Hematopoietic multipotent progenitor cell treated with erythropoietin and hydrocortisone succinate and interleukin-3 and kit ligand, for 17 days (in vitro differentiated cells): ENCODE data around the gene OAT.
"Not testable (repeated sequence)": the region's sequence is repeated elsewhere in the genome, so short reads cannot be mapped to it uniquely, and the experiment has no call there.

Experiments
- DNase-seq: peaks from one replicate; pipeline ENCODE4 v3.0.0-alpha.2; 2015; ENCODE audit warnings: low spot score

The OAT gene

GRCh38 chr10:124378881-124379471 lies 39.7 kb downstream of the OAT start:
- no peak for DNase-seq

GRCh38 chr10:124378271-124378670 lies 40.5 kb downstream of the OAT start:
- DNase-seq: no peak

GRCh38 chr10:124377101-124377500 lies 41.6 kb downstream of the OAT start:
- no peak for DNase-seq

GRCh38 chr10:124376411-124376810 lies 42.3 kb downstream of the OAT start:
- DNase-seq: no peak

GRCh38 chr10:124375691-124376090 lies 43.0 kb downstream of the OAT start:
- no peak for DNase-seq

GRCh38 chr10:124375353-124375614 lies 43.4 kb downstream of the OAT start:
- no peak for DNase-seq

- DNase-seq: no peak
Observed at GRCh38 chr10:124374535-124375352, 44.0 kb downstream of the OAT start.

GRCh38 chr10:124372899-124373298 lies 45.8 kb downstream of the OAT start:
- no peak for DNase-seq

- DNase-seq: no peak
Observed at GRCh38 chr10:124370426-124370825, 48.3 kb downstream of the OAT start.

GRCh38 chr10:124369986-124370385 lies 48.7 kb downstream of the OAT start:
- DNase-seq: no peak

GRCh38 chr10:124369533-124369932 lies 49.2 kb downstream of the OAT start:
- not testable (repeated sequence) for DNase-seq

GRCh38 chr10:124369066-124369465 lies 49.7 kb downstream of the OAT start:
- no peak for DNase-seq

GRCh38 chr10:124367936-124368335 lies 50.8 kb downstream of the OAT start:
- DNase-seq: no peak

GRCh38 chr10:124367414-124367813 lies 51.3 kb downstream of the OAT start:
- DNase-seq: no peak

- no peak for DNase-seq
Observed at GRCh38 chr10:124366825-124367224, 51.9 kb downstream of the OAT start.

GRCh38 chr10:124366343-124366742 lies 52.4 kb downstream of the OAT start:
- DNase-seq: no peak

GRCh38 chr10:124364674-124365073 lies 54.0 kb downstream of the OAT start:
- no peak for DNase-seq

GRCh38 chr10:124362568-124362967 lies 56.2 kb downstream of the OAT start:
- no peak for DNase-seq

GRCh38 chr10:124359336-124359832 lies 59.3 kb downstream of the OAT start:
- no peak for DNase-seq

- DNase-seq: no peak
Observed at GRCh38 chr10:124357561-124357885, 61.2 kb downstream of the OAT start.

- no peak for DNase-seq
Observed at GRCh38 chr10:124356701-124357560, 61.8 kb downstream of the OAT start.

GRCh38 chr10:124354411-124355382 lies 64.0 kb downstream of the OAT start:
- DNase-seq: no peak
